Mononuclear cell (primary cell): Measurements from ENCODE around the gene PIEZO1. TPM values are rescaled to one million over a fixed set of nuclear protein-coding genes. Genes with fewer than 3 reads are reported as not detected.

Source experiments
- H3K27me3 ChIP-seq: 2 replicates; pipeline ENCODE4 v1.6.0; 2011; ENCODE audit warnings: low read length, control low read depth; ENCODE audit not compliant: insufficient read depth
- H3K4me1 ChIP-seq: 2 replicates; pipeline ENCODE4 v1.5.1; 2011; ENCODE audit warnings: mild to moderate bottlenecking, low read length, control low read depth; ENCODE audit not compliant: insufficient read depth
- H3K4me3 ChIP-seq: 2 replicates; pipeline ENCODE4 v1.5.1; 2011; ENCODE audit warnings: mild to moderate bottlenecking, low read length, moderate library complexity
- H3K9me3 ChIP-seq: 2 replicates; pipeline ENCODE4 v1.5.1; 2011; ENCODE audit warnings: low read depth, mild to moderate bottlenecking, control low read depth, low read length
- total RNA-seq: library from RNA; depleted of rRNA; stranded (reverse); fragments of >200 nt; gene quantifications from one replicate; pipeline ENCODE4 v1.2.3, GENCODE V29; 2012

The PIEZO1 gene
- total RNA-seq, 1 donor = 54.5 TPM

- Histone ChIP-seq H3K9me3 (no peaks in the 10 kb centered on the region), H3K4me1 (peaks cover 3% of the 10 kb centered on the region), H3K4me3 (no peak overlapping the region), H3K27me3 (no peaks in the 10 kb centered on the region)
Observed at GRCh38 chr16:88753191-88753590, 31.8 kb downstream of the PIEZO1 start.

- no peaks in the 10 kb centered on the region for H3K27me3 ChIP-seq
- peaks cover 3% of the 10 kb centered on the region for H3K4me1 ChIP-seq
- H3K4me3 ChIP-seq = no peak overlapping the region
- no peaks in the 10 kb centered on the region for H3K9me3 ChIP-seq
Observed at GRCh38 chr16:88752386-88753002, 32.5 kb downstream of the PIEZO1 start.

GRCh38 chr16:88750854-88751253, 34.2 kb downstream of the PIEZO1 start:
- Histone ChIP-seq H3K4me3 (no peak overlapping the region), H3K9me3 (no peaks in the 10 kb centered on the region), H3K4me1 (peaks cover 6% of the 10 kb centered on the region), H3K27me3 (no peaks in the 10 kb centered on the region)

DNA sequence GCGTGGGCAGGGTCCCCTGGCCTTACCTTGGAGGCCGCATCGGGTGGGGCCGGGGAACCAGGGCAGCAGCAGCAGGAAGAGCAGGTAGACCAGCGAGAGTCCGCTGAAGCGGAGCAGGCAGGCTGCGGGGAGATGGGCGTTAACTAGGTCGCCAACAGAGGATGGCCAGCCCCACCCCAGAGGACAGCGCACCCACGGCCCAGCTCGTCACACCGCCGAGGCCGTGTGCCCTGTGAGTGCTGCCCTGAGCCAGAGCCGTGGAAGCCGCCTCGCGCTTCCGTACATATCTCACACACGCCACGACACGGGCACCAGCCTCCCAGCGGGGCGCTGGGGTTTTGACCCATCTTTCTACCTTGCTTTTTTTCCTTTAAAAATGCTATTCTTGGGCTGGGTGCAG, 35.7 kb downstream of the PIEZO1 start:
- no peaks in the 10 kb centered on the region for H3K9me3 ChIP-seq
- peaks cover 16% of the 10 kb centered on the region for H3K4me1 ChIP-seq
- no peaks in the 10 kb centered on the region for H3K27me3 ChIP-seq
- H3K4me3 ChIP-seq = no peak overlapping the region

DNA sequence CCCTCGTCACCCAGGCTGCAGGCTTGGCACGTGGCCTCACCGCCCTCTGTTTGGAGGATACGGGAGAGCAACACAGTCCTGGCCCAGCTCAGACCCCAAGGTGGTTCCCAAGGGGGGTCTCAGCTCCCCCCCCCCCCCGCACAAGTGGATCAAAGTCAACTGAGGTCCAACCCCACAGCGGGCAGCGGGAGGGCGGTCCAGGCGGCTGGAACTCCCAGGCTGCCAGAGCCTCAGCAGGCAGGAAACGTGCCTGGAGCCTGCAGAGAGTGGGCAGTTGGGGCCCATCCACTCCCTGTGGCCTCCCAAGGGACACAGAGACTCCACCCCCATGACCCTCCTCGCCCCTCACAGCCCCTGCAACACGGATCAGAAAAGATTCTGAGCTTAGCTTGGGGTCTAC, 36.7 kb downstream of the PIEZO1 start:
- Histone ChIP-seq H3K4me1 (peaks cover 26% of the 10 kb centered on the region), H3K27me3 (no peaks in the 10 kb centered on the region), H3K9me3 (no peaks in the 10 kb centered on the region), H3K4me3 (no peak overlapping the region)

DNA sequence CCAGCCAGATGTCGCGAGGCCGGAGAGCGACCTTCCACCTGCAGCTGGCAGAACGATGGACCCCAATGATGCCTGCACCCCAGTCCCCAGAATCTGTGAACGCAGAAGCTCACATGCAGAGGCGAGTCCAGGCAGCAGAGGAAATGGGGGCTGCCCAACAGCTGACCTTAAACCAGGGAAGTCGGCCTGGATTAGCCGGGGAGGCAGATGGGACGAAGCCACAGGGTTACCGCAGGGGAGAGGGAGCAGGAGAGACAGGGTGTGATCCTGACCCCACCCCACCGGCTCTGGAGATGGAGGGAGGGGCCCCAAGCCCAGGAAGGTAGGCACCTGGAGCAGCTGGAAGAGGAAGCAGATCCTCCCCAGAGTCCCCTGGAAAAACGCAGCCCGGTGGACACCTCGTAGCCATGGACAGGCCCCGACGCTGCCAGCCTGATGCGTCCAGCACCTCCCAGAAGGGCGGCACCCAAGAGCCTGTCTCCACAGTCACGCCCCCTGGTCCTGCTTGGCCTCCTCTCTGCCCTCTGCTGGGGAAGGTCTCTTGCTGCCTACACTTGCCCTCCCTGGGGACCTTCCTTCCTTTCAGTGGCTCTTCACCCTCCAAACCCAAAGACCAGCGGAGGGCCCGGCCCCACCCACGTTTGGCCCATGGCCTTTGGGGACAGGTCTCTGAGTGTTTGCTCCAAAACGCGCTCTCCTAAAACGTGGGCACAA, 37.3 kb downstream of the PIEZO1 start:
- no peaks in the 10 kb centered on the region for H3K9me3 ChIP-seq
- H3K27me3 ChIP-seq = no peaks in the 10 kb centered on the region
- no peak overlapping the region for H3K4me3 ChIP-seq
- H3K4me1 ChIP-seq = peaks cover 26% of the 10 kb centered on the region

- Histone ChIP-seq H3K4me3 (no peak overlapping the region), H3K27me3 (no peaks in the 10 kb centered on the region), H3K9me3 (no peaks in the 10 kb centered on the region), H3K4me1 (peaks cover 26% of the 10 kb centered on the region)
Observed at GRCh38 chr16:88746506-88746905, 38.5 kb downstream of the PIEZO1 start.

DNA sequence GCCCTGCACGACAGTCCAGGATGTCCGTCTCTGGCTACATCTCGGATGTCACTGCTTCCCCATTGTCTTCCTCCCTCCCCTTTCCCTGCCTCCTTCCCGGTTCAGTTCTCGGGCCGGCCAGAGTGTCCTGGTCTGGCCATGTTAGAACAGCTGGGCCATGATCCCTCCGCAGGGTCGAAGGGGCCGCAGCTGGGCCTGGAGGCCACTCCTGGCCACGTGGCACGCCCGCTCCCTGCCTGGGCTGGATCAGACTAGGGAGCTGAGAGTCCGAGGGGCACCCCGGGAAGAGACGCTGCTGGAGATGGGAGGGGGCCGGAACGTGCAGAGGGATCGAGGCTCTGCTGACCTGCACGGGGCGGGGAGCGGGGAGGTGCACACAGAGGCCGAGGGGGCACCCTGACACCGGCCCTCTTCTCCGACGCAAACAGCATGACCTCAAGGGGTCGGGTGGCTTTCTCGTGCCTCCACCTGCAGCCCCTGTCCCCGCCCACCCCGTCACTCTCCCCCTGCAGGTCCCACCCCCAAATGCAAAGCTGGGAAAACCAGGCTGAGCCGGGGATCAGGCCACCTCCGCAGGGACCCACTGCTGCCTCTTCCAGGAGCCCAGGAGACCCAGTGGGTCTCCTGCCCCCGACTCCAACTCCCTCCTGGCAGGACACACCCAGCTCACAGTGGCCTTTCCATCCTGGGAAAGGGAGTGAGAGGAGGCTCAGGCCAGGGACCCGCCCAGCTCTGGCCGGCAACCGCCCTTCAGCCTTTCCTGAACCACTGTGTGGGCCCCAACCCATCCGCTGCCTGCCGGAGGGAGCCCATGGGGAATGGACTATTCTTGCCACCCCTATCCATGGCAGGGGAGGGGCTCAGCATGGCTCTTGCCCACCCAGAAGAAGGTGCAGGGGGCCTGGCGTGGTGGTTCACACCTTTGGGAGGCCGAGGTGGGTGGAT, 40.2 kb downstream of the PIEZO1 start:
- Histone ChIP-seq H3K4me3 (no peak overlapping the region), H3K9me3 (no peaks in the 10 kb centered on the region), H3K4me1 (peaks cover 26% of the 10 kb centered on the region), H3K27me3 (no peaks in the 10 kb centered on the region)

DNA sequence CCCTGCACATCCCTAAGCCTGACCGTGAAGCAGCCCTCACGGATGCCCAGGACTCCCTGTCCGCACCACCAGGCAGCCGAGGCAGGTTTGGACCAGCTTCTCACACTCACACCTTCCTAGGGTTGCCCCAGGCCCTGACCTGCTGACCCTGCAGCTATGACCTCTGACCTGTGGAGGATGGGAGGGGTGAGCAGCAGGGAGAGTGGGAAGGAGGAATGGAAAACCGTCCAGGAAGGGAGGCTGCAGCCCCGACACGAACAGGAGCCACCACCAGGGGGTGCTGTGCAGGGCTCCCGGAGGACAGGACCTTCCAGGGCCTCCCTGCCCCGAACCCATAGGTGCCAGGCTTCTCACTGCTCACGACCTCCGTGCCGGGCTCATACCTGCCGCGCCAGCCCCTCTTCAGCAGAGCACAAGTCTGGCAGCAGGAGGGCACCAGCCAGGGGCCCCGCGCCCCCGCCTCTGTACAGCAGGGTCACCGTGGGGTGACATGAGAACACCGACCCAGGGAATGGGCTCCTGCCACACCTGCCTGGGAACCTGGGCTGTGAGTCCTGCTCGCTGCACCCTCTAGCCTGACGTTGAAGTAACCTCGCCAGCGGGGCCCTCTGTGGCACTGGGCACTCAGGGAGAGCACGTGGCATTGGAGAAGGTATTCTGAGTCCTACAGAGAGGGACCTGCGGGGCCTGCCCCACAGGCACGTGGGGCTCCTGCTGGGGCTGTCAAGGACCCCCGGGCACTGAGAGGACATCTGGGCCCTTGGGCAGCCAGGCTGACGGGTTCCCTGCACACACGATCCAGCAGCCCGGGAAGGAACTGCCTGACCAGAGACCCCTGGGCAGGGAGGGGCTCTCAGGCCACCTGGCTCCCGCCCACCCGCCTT, 41.1 kb downstream of the PIEZO1 start:
- Histone ChIP-seq H3K4me3 (no peak overlapping the region), H3K27me3 (no peaks in the 10 kb centered on the region), H3K4me1 (peaks cover 26% of the 10 kb centered on the region), H3K9me3 (no peaks in the 10 kb centered on the region)

- Histone ChIP-seq H3K4me3 (no peak overlapping the region), H3K27me3 (no peaks in the 10 kb centered on the region), H3K4me1 (peaks cover 26% of the 10 kb centered on the region), H3K9me3 (no peaks in the 10 kb centered on the region)
Observed at GRCh38 chr16:88742896-88743605, 42.0 kb downstream of the PIEZO1 start.

- Histone ChIP-seq H3K4me3 (no peak overlapping the region), H3K27me3 (no peaks in the 10 kb centered on the region), H3K9me3 (no peaks in the 10 kb centered on the region), H3K4me1 (peaks cover 31% of the 10 kb centered on the region)
Observed at GRCh38 chr16:88741368-88741767, 43.7 kb downstream of the PIEZO1 start.

- peaks cover 26% of the 10 kb centered on the region for H3K4me1 ChIP-seq
- no peak overlapping the region for H3K4me3 ChIP-seq
- no peaks in the 10 kb centered on the region for H3K27me3 ChIP-seq
- H3K9me3 ChIP-seq = no peaks in the 10 kb centered on the region
Observed at GRCh38 chr16:88740727-88741055, 44.3 kb downstream of the PIEZO1 start.

DNA sequence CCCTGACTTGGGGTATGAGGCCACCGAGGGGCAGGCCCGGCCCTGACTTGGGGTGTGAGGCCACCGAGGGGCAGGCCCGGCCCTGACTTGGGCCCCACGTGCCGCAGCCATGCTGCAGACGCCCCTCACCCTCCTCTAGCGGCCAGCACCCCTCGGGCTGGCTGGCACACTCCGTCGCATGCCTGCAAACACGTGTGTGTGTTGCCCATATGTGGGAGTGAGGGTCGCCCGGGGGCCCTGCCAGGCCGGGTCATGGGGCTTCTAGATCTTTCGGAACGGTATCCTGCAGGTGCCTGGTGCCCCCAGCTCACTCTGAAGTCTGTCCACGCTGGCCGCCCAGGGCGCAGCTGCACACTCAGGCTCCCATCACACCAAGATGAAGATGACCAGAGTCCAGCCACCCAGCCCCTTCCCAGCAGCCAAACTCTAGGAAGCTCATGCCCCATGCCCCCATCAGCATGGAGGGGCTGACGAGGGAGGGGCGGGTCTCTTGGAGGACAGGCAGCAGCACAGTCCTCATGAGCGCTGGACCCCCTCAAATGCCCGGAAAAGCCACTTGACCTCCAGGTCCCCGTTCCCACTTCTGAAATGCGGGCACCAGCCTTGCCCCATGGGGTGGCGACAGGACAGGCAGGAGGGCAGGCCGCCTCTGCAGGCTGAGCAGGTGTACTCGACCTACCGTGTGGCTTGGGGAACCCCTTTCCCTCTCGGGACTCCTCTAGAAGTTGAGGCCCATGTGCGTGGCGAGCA, 44.9 kb downstream of the PIEZO1 start:
- H3K4me3 ChIP-seq = no peak overlapping the region
- no peaks in the 10 kb centered on the region for H3K27me3 ChIP-seq
- H3K4me1 ChIP-seq = peaks cover 20% of the 10 kb centered on the region
- H3K9me3 ChIP-seq = no peaks in the 10 kb centered on the region
